ENCODE data around the gene ITGB2.
A peak's percentile ranks its signal among the peaks of the same experiment; 100 is the strongest.
"Not testable (repeated sequence)": the region's sequence is repeated elsewhere in the genome, so short reads cannot be mapped to it uniquely, and the experiment has no call there.

ITGB2 gene

DNA sequence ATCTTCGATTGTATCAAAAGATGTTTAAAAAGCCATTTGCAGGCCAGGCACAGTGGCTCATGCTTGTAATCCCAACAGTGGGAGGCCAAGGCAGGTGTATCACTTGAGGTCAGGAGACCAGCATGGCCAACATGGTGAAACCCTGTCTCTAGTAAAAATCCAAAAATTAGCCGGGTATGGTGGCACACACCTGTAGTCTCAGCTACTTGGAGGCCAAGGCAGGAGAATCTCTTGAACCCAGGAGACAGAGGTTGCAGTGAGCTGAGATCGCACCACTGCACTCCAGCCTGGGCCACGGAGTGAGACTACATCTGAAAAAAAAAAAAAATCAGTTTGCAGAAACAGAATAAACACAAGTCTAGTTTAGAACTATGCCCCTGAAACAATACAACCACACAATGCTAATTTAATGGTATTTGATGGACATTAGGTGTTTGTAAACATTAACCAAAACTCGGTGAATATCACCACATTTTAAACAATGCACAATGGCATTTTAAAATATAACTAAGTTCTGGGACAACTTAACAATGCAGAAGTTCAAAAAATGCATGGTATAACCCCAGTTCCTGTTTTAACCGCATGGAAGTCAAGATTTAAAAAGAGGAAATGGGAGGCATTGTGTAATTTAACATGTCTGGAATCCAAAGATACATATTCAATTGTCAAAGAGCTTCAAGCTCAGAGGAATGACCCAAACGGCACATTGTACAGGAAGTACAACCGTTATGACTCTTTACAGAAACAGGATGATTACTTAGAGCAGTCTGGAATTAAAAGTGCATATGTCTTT, 40.1 kb downstream of the ITGB2 start:
- no peak for DNase-seq

- not testable (repeated sequence) for DNase-seq
These were observed 41.5 kb downstream of the ITGB2 start for GRCh38 chr21:44879238-44879637.

DNA sequence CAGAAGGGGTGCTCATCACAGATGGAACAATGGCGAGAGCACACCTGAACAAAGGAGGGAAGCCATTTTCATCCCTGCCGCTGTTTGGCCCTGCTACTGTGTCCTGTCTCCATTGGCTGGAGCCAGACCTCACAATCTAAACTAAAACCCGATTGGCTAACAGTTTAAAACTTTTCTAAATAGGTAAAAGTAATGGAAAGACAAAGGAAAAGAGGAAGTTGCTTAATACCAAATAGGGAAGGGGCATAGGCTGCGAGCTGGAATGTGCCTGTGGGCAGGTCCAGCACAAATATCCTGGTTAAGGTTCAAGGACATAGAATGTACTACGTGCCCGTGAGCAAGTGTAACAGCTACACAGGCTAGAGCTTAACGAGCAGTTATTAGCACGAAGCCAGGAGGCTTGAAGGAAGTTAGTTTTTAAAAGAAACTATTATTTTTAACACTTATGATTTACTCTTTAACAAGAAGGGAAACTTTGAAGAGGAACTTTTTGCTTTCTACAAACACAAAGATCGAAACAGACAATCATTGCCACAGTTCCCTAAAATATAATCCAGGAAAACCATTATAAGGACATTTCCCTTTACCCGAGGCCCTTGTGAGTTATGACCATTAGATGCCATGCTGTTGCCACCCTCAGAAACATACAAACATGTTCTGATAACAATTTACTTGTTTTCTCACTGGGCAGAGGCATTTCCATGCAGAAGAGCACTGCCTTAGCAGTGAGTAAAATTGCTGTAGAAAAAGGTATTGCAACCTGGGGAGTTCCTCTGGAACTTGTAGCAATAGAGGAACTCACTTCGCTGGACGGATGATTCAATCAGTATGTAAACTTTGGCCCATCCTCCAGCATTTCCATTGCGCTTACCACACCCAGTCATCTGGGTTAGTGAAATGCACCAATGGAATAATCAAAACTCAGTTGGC, 42.4 kb downstream of the ITGB2 start:
- DNase-seq, result no peak

- no peak for DNase-seq
These were observed 43.7 kb downstream of the ITGB2 start for GRCh38 chr21:44876849-44877575.

GRCh38 chr21:44875316-44875700, 45.4 kb downstream of the ITGB2 start:
- DNase-seq, result no peak

DNA sequence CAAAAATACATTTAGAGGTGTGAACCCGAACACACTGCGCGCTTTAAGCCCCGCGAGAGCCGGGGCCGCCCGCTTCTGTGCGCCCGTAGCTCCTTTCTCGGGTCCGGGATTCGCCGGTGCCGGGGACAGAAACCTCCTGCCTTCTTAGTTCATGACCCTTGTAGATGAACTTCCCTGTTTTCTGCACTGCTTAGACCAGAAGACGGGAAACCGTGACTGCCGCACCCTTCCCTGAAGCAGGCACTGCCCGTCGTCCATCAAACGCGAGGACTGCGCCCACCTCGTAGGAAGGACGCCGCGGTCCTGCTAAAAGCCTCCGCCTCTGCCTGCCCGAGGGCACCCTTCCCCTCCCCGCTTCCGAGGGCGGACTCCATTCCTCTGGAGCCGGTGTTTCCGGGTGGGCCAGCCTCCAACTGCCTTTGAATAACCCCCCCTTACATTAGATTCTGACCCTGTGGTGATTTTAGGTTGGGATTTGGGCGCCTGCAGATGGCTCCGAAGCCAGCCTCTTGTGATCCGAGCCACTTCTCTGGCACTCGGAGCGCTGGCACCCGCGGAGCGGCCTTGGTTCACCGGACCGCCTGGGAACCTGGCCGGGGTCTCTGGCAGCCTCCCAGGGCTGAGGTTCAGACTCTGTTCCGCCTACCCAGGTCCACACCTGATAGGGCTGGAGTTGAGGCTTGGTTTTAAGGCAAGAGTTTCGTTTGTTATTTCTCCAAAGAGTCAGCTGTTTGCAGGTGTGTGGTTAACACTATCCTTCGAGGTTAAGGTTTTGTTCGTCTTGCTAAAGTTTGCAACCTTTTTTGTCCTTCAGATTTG, 46.0 kb downstream of the ITGB2 start:
- no peak for DNase-seq

DNA sequence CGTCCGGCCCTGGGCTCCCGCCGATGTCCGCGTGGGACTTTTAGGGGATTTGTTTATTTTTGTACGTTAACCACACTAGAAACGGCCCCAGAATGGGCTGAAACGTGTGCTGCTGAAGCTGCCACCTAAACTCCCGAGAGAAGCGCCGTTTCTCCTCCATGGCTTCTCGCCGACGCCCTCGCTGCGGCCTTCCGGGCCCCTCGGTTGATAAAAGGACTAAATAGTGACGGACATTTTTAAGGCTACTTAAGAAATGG, 46.5 kb downstream of the ITGB2 start:
- DNase-seq, result no peak

DNA sequence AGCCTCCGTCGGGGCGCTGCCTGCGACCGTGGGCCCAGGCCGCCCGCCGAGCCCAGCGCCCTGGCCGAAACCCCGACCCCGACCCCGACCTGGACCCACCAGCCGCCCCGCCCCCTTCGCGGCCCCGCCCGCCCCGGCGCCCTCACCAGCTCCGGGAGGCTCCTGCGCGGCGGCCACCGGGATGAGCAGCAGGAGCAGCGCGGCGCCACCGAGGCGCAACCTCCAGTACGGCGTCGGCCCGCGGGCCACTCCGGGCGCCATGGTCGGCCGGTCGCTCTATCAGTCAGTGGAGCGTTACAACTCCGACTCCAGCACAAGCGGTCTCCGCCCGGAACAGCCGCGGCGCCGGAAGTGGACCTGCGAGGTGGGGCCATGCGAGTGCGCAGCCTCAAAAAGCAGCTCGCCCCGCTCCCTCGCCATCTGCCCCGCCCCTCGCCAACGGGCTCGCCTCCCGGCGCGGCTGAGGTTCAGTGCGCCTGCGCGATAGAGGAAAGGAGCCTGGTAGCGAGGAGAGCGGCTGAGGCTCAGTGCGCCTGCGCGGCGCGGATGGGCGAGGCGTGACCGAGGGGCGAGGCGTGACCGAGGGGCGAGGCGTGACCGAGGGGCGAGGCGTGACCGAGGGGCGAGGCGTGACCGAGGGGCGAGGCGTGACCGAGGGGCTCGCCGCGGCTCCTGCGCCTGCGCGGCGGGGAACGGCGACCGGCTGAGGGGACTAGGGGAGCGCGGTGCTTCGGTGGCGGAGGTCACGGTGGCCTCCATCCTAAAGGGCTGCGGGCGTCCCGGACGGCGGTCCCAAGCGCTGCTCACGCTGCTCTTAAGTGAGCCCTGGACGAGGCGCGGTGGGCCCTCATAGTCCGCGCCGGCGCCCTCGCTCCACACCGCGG, 47.1 kb downstream of the ITGB2 start, which contains the start of gene PTTG1IP:
Gene PTTG1IP, minus strand, starts transcription at position 335 of the 884 bp plus-strand sequence. Its CDS starts 74 bp downstream, at position 261.
- peak; percentile 83 for DNase-seq

DNA sequence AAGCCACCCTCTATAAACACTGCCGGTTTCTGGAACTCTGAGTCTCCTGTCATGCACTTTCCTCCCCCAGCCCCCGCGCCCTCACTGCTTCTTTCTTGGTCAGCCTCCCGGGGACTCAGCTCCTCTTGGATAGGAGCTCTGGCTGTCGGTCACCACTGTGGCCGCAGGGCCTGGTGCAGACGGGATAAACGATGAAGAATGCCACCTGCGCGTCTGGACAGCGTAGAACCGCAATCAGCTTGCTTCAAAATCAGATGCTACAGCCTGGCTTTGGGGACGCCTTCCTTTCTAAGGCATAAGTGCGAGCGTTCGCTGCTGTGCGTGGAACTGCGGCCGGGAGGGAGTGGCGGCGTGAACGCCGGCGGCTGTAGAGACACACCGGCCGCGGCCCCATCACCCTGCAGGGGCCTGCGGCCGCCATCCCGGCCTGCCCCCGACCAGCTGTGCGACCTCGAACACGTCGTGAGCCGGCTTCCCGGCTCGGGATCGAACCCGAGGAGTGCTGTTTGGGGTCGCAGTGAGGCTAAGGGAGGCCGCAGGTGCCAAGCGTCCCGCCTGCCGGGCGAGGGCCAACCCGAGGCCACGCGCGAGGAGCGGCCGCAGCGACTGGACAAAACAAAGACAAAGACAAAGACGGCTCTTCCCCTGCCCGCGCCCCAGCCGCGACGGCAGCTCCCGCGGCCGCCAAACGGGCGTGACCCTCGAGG, 47.9 kb downstream of the ITGB2 start:
- no peak for DNase-seq

- no peak for DNase-seq
These were observed 48.4 kb downstream of the ITGB2 start for GRCh38 chr21:44872323-44872648.

GRCh38 chr21:44871576-44872269, 49.0 kb downstream of the ITGB2 start:
- DNase-seq, result no peak

GRCh38 chr21:44870748-44871495, 49.8 kb downstream of the ITGB2 start:
- DNase-seq, result peak; percentile 8

DNA sequence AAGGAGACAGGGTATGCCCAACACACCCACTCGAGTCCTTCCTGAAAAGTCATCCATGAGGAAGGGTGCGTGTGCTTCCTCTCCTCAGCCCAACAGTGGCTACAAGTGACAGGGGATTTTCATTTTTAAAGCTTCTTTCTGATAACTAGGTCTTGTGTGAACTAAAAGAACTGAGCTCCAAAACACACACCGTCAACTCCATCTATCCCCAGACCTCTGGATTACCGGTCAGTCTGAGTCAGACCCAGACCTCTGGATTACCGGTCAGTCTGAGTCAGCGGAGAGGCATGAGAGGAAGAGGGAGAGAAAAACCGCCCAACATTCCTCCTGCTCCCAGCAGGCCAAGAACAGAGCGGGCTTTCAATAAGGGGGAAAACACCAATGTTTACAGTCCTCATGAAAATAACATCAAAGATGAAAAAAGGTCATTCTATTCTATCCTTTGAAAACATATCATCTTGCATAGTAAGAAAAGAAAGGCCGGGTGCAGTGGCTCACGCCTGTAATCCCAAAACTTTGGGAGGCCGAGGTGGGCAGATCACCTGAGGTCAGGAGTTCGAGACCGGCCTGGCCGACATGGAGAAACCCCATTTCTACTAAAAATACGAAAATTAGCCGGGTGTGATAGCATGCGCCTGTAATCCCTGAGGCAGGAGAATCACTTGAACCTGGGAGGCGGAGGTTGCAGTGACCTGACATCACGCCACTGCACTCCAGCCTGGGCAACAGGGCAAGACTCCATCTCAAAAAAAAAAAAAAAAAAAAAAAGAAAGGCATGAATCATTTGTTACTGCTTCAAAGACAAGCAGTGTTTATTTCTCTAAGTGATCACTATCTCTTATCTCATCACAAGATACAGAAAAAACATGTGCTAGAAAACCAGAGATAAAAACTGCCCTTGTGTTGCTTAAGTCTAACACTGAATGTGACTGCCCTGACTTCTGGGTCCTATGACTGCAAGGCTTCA, 50.6 kb downstream of the ITGB2 start:
- DNase-seq, result no peak

- no peak for DNase-seq
These were observed 52.0 kb downstream of the ITGB2 start for GRCh38 chr21:44868707-44869106.

DNA sequence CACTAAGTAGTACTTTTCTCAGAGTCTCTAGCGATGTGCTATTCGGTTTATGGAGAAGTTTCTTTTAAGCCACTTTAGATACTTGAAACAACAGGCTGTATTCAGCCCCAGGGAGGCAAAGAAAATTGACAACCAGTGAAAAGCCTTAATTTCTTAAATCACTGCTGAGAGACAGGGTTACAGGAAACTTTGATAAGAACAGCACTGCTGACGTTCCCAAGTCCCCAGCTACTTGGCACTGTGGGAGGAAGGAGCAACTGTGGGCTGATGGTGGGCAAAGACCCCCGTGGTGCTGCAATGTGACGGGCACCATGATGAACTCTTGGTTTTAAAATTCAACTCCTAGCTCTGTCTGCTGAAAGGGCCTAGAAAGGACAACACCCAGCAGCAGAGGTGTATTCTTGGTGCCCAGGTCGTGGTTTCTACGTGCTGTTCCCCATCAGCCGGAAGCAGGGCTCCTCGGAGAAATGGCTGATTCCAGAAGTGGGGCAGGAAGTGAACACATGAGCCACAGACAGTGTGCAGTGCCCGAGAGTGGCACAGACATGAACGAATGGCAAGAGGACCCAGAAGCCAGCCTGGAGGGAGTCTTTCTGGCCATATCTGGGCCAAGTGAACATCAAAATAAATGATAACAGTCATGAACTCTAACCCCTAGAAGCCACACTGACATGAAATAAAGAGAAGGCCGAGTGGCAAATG, 52.5 kb downstream of the ITGB2 start:
- no peak for DNase-seq

- no peak for DNase-seq
These were observed 53.2 kb downstream of the ITGB2 start for GRCh38 chr21:44867464-44867863.

DNA sequence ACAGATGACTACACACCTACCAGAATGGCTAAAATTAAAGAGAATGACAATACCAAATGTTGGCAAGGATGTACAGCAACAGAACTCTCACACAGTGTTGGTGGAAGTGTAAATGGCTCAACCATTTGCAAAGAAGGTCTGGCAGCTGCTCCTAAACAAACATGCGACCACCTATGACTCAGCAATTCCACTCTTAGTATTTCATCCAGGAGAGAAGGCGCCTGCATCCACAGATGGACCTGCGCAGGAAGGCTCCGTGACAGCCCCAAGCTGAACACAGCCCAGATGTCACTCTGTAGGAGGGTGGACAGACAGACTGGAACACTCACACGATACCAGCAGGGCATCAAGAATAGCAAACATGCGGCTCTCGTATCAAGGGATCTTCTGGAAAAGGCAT, 53.9 kb downstream of the ITGB2 start:
- DNase-seq, result no peak

All from NCI-H2029 treated with DMSO at 0.1 percent for 48 hours (cell line).